K562 (cell line): Measurements from ENCODE around the gene TBC1D20.

Experiments
- AFF1 ChIP-seq, 2 experiments: fragments of 450-650 bp; IDR thresholded peaks; 2 replicates each; pipeline ENCODE4 v1.6.1; 2018; ENCODE audit warnings: mild to moderate bottlenecking in 2 of 2, low read depth in 1 of 2; ENCODE audit not compliant: partially characterized antibody in 2 of 2
- ATF7 ChIP-seq: fragments of 450-650 bp; IDR thresholded peaks from 2 replicates; pipeline ENCODE4 v1.7.1; 2014; ENCODE audit warnings: mild to moderate bottlenecking, moderate library complexity
- CBFB ChIP-seq: sonication (generic); formaldehyde crosslinking; IDR thresholded peaks from 2 replicates; pipeline ENCODE4 v1.4.0; 2020; ENCODE audit warnings: mild to moderate bottlenecking, missing genetic modification reagents
- COPS2 ChIP-seq: fragments of 450-650 bp; conservative IDR thresholded peaks from 2 replicates; pipeline ENCODE4 v1.6.1; 2016; ENCODE audit warnings: mild to moderate bottlenecking, moderate library complexity
- CTCF ChIP-seq, 3 experiments: IDR thresholded peaks in 2 of 3; conservative IDR thresholded peaks in 1 of 3; 2 replicates each; pipeline ENCODE4 v1.5.1; 2011 to 2012; ENCODE audit warnings: low read length in 3 of 3, mild to moderate bottlenecking in 3 of 3, control low read depth in 2 of 3, improper control_type of control experiment in 1 of 3, inconsistent platforms in 1 of 3, low read depth in 1 of 3, mixed read lengths in 1 of 3, moderate library complexity in 1 of 3; ENCODE audit not compliant: insufficient read depth in 2 of 3
- EGR1 ChIP-seq: fragments of 450-650 bp; conservative IDR thresholded peaks from 2 replicates; pipeline ENCODE4 v1.6.1; 2017; ENCODE audit warnings: mild to moderate bottlenecking
- ELF4 ChIP-seq: fragments of 450-650 bp; formaldehyde crosslinking; IDR thresholded peaks from 2 replicates; pipeline ENCODE4 v1.4.0; 2022; ENCODE audit warnings: missing genetic modification characterization
- FOXA1 ChIP-seq: fragments of 450-650 bp; IDR thresholded peaks from 2 replicates; pipeline ENCODE4 v1.6.1; 2016; ENCODE audit warnings: mild to moderate bottlenecking, borderline replicate concordance
- FOXK2 ChIP-seq, 2 experiments: fragments of 450-650 bp; IDR thresholded peaks in 1 of 2; conservative IDR thresholded peaks in 1 of 2; 2 replicates each; pipeline ENCODE4 v1.6.1; 2016; ENCODE audit warnings: low read depth in 2 of 2, mild to moderate bottlenecking in 1 of 2
- HOMEZ ChIP-seq: fragments of 250-450 bp; sonication (Bioruptor Pico); IDR thresholded peaks from 2 replicates; pipeline ENCODE4 v1.4.0; 2020; ENCODE audit warnings: mild to moderate bottlenecking, moderate library complexity
- JUNB ChIP-seq: fragments of 450-650 bp; formaldehyde crosslinking; conservative IDR thresholded peaks from 2 replicates; pipeline ENCODE4 v1.4.0; 2020; ENCODE audit warnings: mild to moderate bottlenecking
- MAZ ChIP-seq, 2 experiments: fragments of 450-650 bp in 1 of 2; sonication (generic) in 1 of 2; formaldehyde crosslinking; IDR thresholded peaks in 1 of 2; conservative IDR thresholded peaks in 1 of 2; 2 replicates each; pipeline versions ENCODE4 v1.4.0 to v1.5.0; 2020; ENCODE audit warnings: mild to moderate bottlenecking in 1 of 2, missing genetic modification reagents in 1 of 2
- RBBP5 ChIP-seq: fragments of 200-600 bp; sonication (generic); IDR thresholded peaks from 2 replicates; pipeline ENCODE4 v1.6.1; 2012; ENCODE audit warnings: borderline replicate concordance, mild to moderate bottlenecking, low read length, control low read depth, inconsistent platforms; ENCODE audit not compliant: insufficient read depth, poor library complexity, severe bottlenecking
- SP1 ChIP-seq: sonication (generic); formaldehyde crosslinking; IDR thresholded peaks from 2 replicates; pipeline ENCODE4 v1.8.1; 2022; ENCODE audit warnings: mild to moderate bottlenecking, missing genetic modification reagents

GRCh38 chr20:407133-407952 is 55.0 kb downstream of the TBC1D20 start:
- no peak for TF ChIP-seq JUNB (CRISPR knock-in tag)
- peak in 1 of 2 experiments; percentile 23; a peak in 1 of 4 replicates for TF ChIP-seq MAZ (CRISPR knock-in tag; conservative IDR thresholded peaks at IDR 0.05 in 1 of 2, IDR thresholded peaks at IDR 0.05 in 1 of 2)
- TF ChIP-seq SP1 (CRISPR knock-in tag) = peak; percentile 43
- TF ChIP-seq AFF1 (IDR thresholded peaks at IDR 0.05; ENCODE audit: low read depth in 1 of 2, partially characterized antibody in 2 of 2) = peak; percentile 72 to 83
- no peak for TF ChIP-seq FOXA1
- peak in 2 of 3 experiments; percentile 22 to 55; a peak in 2 of 6 replicates for TF ChIP-seq CTCF (IDR thresholded peaks at IDR 0.05 in 2 of 3, conservative IDR thresholded peaks at IDR 0.05 in 1 of 3; ENCODE audit: insufficient read depth in 2 of 3, low read depth in 1 of 3, low read length in 3 of 3)
- no peak for TF ChIP-seq ELF4
- TF ChIP-seq EGR1 = no peak
- no peak for TF ChIP-seq RBBP5
- TF ChIP-seq CBFB (CRISPR knock-in tag) = no peak
- TF ChIP-seq COPS2 = no peak
- TF ChIP-seq HOMEZ (CRISPR knock-in tag) = no peak
- TF ChIP-seq ATF7 = peak; percentile 56; the same call in 1 of the 2 replicates
- peak in 1 of 2 experiments; percentile 10; a peak in 1 of 4 replicates for TF ChIP-seq FOXK2 (conservative IDR thresholded peaks at IDR 0.05 in 1 of 2, IDR thresholded peaks at IDR 0.05 in 1 of 2; ENCODE audit: low read depth in 2 of 2)
